Endothelial cell of umbilical vein (primary cell): ENCODE measurements around the gene ANKFN1. TPM values are rescaled to one million over a fixed set of nuclear protein-coding genes. Genes with fewer than 3 reads are reported as not detected.

Experiments used
- BruUV-seq: library from RNA; stranded (reverse); fragments of 400-500 nt; replicated peaks from 2 replicates; lab custom pipeline; 2021; lab: Mats Ljungman, UMichigan
- CTCF ChIA-PET: fragments of 300-600, 350-600 bp; sonication (Branson Sonifier 250); formaldehyde crosslinking; loops from one replicate; lab custom pipeline; 2021; ENCODE audit warnings: antibody characterized with exemption, inconsistent platforms; lab: Charles Lee
- POLR2A ChIA-PET: fragments of 300-600, 350-600 bp; sonication (Branson Sonifier 250); formaldehyde crosslinking; loops from one replicate; lab custom pipeline; 2021; ENCODE audit warnings: antibody characterized with exemption, inconsistent platforms; lab: Charles Lee
- DNase-seq: peaks from one replicate; pipeline ENCODE4 v3.0.0-alpha.2; 2011; ENCODE audit warnings: low read depth, low spot score
- FAIRE-seq: peaks from 2 replicates; lab custom pipeline; 2011; peaks lifted over from hg19 to GRCh38; lab: Jason Lieb, UNC
- H2AFZ ChIP-seq: 2 replicates; pipeline ENCODE4 v1.6.0; 2012; ENCODE audit warnings: low read depth, low read length, control low read depth, inconsistent platforms
- H3K27ac ChIP-seq: 2 replicates; pipeline ENCODE4 v1.5.1; 2011; ENCODE audit warnings: low read depth, mild to moderate bottlenecking, control low read depth, low read length, moderate library complexity; ENCODE audit not compliant: insufficient read depth
- H3K27me3 ChIP-seq, 2 experiments: 2 replicates each; pipeline versions ENCODE4 v1.6.0 to v1.6.1; 2011; ENCODE audit warnings: low read length in 2 of 2, mixed read lengths in 1 of 2; ENCODE audit not compliant: control insufficient read depth in 2 of 2, insufficient read depth in 2 of 2
- H3K36me3 ChIP-seq, 2 experiments: 2 replicates in 1 of 2; 3 replicates in 1 of 2; pipeline ENCODE4 v1.5.1; 2011; ENCODE audit warnings: low read length in 2 of 2, mild to moderate bottlenecking in 1 of 2, moderate library complexity in 1 of 2; ENCODE audit not compliant: control insufficient read depth in 2 of 2, insufficient read depth in 2 of 2; ENCODE audit errors: extremely low read depth in 1 of 2
- H3K4me1 ChIP-seq: 3 replicates; pipeline ENCODE4 v1.5.1; 2011; ENCODE audit warnings: mild to moderate bottlenecking, low read length; ENCODE audit not compliant: control insufficient read depth, insufficient read depth; ENCODE audit errors: extremely low read depth
- H3K4me2 ChIP-seq: 2 replicates; pipeline ENCODE4 v1.6.1; 2011; ENCODE audit warnings: low read length, control low read depth, mixed read lengths; ENCODE audit not compliant: insufficient read depth
- H3K4me3 ChIP-seq, 3 experiments: fragments of 200-600 bp in 1 of 3; sonication (generic), shearing (Covaris generic) in 1 of 3; replicated peaks in 1 of 3; 2 replicates each; pipeline ENCODE4 v1.5.1; 2011 to 2016; ENCODE audit warnings: control low read depth in 3 of 3, low read length in 3 of 3, mild to moderate bottlenecking in 2 of 3, inconsistent platforms in 1 of 3, low read depth in 1 of 3, moderate library complexity in 1 of 3; ENCODE audit not compliant: insufficient read depth in 1 of 3
- H3K79me2 ChIP-seq: 2 replicates; pipeline ENCODE4 v1.6.0; 2012; ENCODE audit warnings: low read length, inconsistent platforms; ENCODE audit not compliant: control insufficient read depth, insufficient read depth
- H3K9ac ChIP-seq: replicated peaks from 2 replicates; pipeline ENCODE3; 2011; ENCODE audit warnings: low read length, control low read depth; ENCODE audit not compliant: insufficient read depth; ENCODE audit errors: extremely low read depth
- H3K9me1 ChIP-seq: replicated peaks from 3 replicates; pipeline ENCODE4 v1.6.0; 2011; ENCODE audit warnings: mild to moderate bottlenecking, low read length; ENCODE audit not compliant: control insufficient read depth, insufficient read depth; ENCODE audit errors: extremely low read depth
- H3K9me3 ChIP-seq: replicated peaks from 2 replicates; pipeline ENCODE4 v1.5.1; 2012; ENCODE audit warnings: low read length, inconsistent platforms; ENCODE audit not compliant: control insufficient read depth, insufficient read depth
- H4K20me1 ChIP-seq: replicated peaks from 2 replicates; pipeline ENCODE3; 2011; ENCODE audit warnings: mild to moderate bottlenecking, low read length; ENCODE audit not compliant: control insufficient read depth, insufficient read depth; ENCODE audit errors: extremely low read depth
- CTCF ChIP-seq, 2 donors: IDR thresholded peaks; 1 replicate in 1 of 2; 2 replicates in 1 of 2; pipeline ENCODE4 v1.5.1; 2011; ENCODE audit warnings: low read length in 2 of 2, mild to moderate bottlenecking in 2 of 2, moderate library complexity in 2 of 2, control low read depth in 1 of 2, inconsistent platforms in 1 of 2, low read depth in 1 of 2; ENCODE audit not compliant: insufficient read depth in 1 of 2; ENCODE audit errors: extremely low read depth in 1 of 2
- EZH2 ChIP-seq: IDR thresholded peaks from 2 replicates; pipeline ENCODE4 v1.6.1; 2012; ENCODE audit warnings: borderline replicate concordance, low read depth, mild to moderate bottlenecking, moderate library complexity, low read length, inconsistent platforms; ENCODE audit not compliant: severe bottlenecking
- FOS ChIP-seq: IDR thresholded peaks from 2 replicates; pipeline ENCODE4 v1.6.1; 2011; ENCODE audit warnings: mild to moderate bottlenecking, low read length, moderate library complexity, borderline replicate concordance; ENCODE audit not compliant: insufficient read depth
- JUN ChIP-seq: IDR thresholded peaks from 2 replicates; pipeline ENCODE4 v1.6.1; 2011; ENCODE audit warnings: borderline replicate concordance, low read depth; ENCODE audit not compliant: insufficient read length, insufficient read depth
- MAX ChIP-seq: IDR thresholded peaks from 2 replicates; pipeline ENCODE4 v1.6.1; 2011; ENCODE audit not compliant: insufficient read depth, insufficient read length
- MYC ChIP-seq: IDR thresholded peaks from one replicate; pipeline ENCODE4 v1.6.1; 2011; ENCODE audit warnings: mild to moderate bottlenecking, low read depth, low read length
- POLR2A ChIP-seq: IDR thresholded peaks from 2 replicates; pipeline ENCODE4 v1.6.1; 2012; ENCODE audit warnings: low read depth, mild to moderate bottlenecking, control low read depth, low read length
- POLR2AphosphoS5 ChIP-seq: IDR thresholded peaks from 2 replicates; pipeline ENCODE4 v1.6.1; 2012; ENCODE audit warnings: low read depth, mild to moderate bottlenecking, control low read depth, low read length, moderate library complexity; ENCODE audit not compliant: insufficient read depth
- dilution Hi-C: fragments of 300-500 bp; cut with MboI; formaldehyde crosslinking; loops from one replicate; pipeline ENCODE4 v1.15.0; 2019; ENCODE audit warnings: low sequenced_read_pairs; ENCODE audit not compliant: extremely low pct_ligation_motif_present
- intact Hi-C: fragments of 100-400 bp; cut with micrococcal nuclease; formaldehyde crosslinking; loops from one replicate; pipeline ENCODE4 v1.10.0; 2022
- polyA plus RNA-seq, 4 experiments: library from polyadenylated mRNA; depleted of rRNA in 3 of 4; stranded (reverse) in 3 of 4; unstranded in 1 of 4; fragments of >200 nt; gene quantifications; 2 replicates each; pipeline versions ENCODE4 v1.2.1 to v1.2.3, GENCODE V29; 2011 to 2012; ENCODE audit warnings: missing spikeins in 1 of 4
- total RNA-seq: library from RNA; stranded (reverse); gene quantifications from 2 replicates; pipeline ENCODE4 v1.2.3, GENCODE V29; 2021

The ANKFN1 gene
- total and polyA plus RNA-seq, 2 donors (not counting 3 experiments of a cell fraction or from before 2014, with no cell fraction given), result 0.15 TPM; not detected in 1

- TF ChIP-seq EZH2, result no peak
- TF ChIP-seq JUN, result no peak
- TF ChIP-seq MYC, result no peak
- no peak for TF ChIP-seq POLR2AphosphoS5
- TF ChIP-seq FOS, result no peak
- TF ChIP-seq MAX, result no peak
- TF ChIP-seq POLR2A, result no peak
- TF ChIP-seq CTCF (IDR thresholded peaks at IDR 0.05; ENCODE audit: extremely low read depth in 1 of 2, insufficient read depth in 1 of 2, low read depth in 1 of 2, low read length in 2 of 2), result no peak
- no peak for FAIRE-seq
- no peaks in the 10 kb centered on the region for H3K9me1 ChIP-seq
- no peaks in the 10 kb centered on the region for H3K36me3 ChIP-seq
- no peaks in the 10 kb centered on the region for H3K9me3 ChIP-seq
- no peak overlapping the region for H3K27ac ChIP-seq
- ChIA-PET POLR2A (no interaction called here), CTCF (no interaction called here)
- intact Hi-C loops, result no loop called here
- no peak overlapping the region for H2AFZ ChIP-seq
- H3K9ac ChIP-seq, result no peak overlapping the region
- DNase-seq, result no peak
- no peak overlapping the region for H3K4me2 ChIP-seq
- BruUV-seq, result no TSS peak
- H3K4me3 ChIP-seq, result no peak overlapping the region
- H4K20me1 ChIP-seq, result no peaks in the 10 kb centered on the region
- peaks cover 0 to 7% of the 10 kb centered on the region in 2 experiments for H3K27me3 ChIP-seq
- dilution Hi-C loops, result loop anchor here (10.0 kb wide), 1 partner anchor 119 kb away; no protein-coding TSS in a partner anchor
- no peaks in the 10 kb centered on the region for H3K79me2 ChIP-seq
- no peaks in the 10 kb centered on the region for H3K4me1 ChIP-seq
Observed at GRCh38 chr17:56176091-56176490, 22.8 kb downstream of the ANKFN1 start.
